Activated CD8-positive, alpha-beta memory T cell treated with anti-CD3 and anti-CD28 coated beads for 1 hour (primary cell): Measurements from ENCODE around the gene UBE2E3.
"Not testable (repeated sequence)": the region's sequence is repeated elsewhere in the genome, so short reads cannot be mapped to it uniquely, and the experiment has no call there.

Experiments used
- DNase-seq, 2 donors: peaks; one replicate each; pipeline ENCODE4 v3.0.0-alpha.2; 2020; ENCODE audit warnings: low read depth in 1 of 2; ENCODE audit errors: extremely low read depth in 1 of 2

UBE2E3 gene

DNA sequence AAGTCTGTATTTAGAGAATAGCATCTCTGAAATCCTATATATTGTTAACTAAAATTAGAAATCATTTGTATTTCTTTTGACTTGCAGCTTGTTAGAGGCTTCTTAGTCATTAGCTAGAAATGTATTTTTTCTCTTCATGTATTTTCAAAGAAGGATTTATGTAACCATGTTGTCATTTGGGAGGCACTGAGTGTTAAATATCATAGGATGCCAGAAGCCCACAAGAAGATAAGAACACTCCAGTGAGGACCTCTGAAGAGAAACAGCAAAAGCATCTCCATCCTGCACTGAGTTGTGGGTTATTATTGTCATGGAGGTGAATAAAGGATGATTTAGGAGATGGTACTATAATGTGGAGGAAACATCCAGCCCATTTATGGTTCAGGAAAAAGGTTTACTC is 93.5 kb downstream of the UBE2E3 start:
- DNase-seq: no peak

DNA sequence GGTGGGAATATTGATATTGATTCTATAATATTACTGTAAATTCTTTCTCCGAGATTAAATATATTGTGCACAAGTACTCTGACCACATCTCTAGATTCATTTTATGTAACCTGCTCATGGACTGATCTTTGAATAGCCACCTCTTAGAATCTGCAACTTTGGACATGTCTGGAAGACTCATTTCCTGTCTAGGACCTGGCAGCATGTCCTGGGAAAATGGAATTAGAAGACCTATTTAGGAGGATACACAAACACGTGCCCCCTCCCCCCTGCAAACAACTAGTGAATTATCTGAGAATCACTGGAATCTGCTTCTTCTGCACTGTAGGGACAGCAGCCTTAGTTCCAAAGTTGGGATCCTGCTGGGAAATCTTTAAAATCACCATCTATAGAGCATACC is 94.1 kb downstream of the UBE2E3 start:
- DNase-seq: no peak

DNA sequence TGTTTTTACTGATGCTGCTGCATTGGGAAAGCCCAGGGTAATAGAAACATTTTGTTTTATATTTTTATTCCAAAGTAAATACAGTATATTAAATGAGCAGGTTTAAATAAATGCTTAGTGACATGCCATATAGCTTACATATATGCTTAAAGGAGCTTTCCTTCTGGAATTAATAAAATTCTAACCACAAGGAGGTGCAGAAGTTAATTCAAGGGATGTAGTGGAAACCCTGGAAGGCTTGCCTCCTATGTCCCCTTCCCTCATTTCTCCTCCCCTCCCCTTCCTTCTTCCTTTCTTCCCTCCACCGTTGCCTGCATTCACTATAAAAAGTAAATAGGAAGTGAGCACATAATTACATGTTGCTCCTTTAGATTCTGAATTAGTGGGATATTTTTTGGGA is 96.3 kb downstream of the UBE2E3 start:
- no peak for DNase-seq

DNA sequence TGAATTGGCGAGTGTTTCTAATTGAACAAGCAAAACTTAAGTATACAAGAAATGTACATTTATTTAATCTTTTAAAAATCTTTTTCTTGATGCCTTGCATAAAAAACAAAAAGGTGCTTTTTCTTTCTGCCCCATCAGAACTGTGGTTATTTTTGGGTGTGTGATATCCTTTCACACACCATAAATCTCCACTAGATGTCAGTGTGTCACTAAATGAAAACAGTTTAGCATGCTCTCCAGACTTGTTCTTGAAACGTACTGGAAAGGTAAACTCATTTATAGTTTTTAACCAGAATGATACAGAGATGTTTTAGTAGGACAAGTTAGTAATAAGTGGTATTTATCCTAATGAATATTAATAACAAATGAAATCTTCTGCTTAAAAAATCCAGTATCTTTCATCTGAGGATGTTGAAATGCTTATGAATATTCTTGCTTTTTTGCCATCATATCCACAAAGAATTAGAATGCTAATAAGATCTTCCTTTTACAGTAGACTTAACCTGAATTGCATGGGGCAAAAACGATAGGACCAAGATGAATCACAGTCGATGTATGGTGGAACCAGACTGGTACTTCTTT is 96.8 kb downstream of the UBE2E3 start:
- DNase-seq: no peak

DNA sequence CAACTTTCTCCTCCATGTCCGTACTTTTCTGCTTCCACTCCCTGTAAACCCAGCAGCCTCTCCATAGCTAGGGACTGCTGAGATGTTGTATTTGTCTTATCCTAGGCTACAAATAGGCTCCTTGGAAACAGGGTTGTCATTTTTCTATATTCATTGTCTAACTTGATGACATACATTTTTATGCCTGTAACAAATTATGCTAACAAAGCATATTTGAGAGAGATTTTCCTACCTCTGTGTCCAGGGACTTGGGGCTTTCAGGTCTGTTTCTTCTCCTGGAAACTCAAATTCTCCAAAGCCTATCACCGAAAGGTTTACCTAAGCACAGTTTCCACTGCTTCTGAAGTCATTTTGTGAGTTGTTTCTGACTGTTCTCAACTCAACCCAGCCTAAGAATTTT is 102.7 kb downstream of the UBE2E3 start:
- no peak for DNase-seq

DNA sequence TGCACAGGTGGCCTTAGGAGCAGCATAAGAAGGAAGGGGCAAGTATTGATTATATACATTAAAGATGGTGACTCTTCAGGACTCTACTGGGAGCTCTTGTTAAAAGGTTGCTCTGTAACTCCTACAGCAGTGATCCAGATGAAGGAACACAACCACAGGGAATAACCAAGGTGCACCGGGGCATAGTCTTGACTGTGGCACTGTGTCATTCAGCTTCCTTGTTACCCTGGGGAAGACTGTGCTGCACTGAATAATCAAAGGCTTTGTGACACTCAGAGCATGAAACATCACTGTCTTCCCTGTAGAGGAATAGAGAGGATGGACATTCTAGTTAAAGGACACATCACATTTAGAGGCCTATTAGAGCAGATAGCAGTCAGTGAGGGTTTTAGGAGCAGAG is 105.3 kb downstream of the UBE2E3 start:
- DNase-seq: no peak

DNA sequence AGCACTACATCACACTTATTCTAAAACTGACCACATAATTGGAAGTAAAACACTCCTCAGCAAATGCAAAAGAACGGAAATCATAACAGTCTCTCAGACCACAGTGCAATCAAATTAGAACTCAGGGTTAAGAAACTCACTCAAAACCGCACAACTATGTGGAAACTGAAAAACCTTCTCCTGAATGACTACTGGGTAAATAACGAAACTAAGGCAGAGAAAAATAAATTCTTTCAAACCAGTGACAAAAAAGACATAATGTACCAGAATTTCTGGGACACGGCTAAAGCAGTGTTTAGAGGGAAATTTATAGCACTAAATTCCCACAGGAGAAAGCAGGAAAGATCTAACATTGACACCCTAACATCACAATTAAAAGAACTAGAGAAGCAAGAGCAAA is 111.5 kb downstream of the UBE2E3 start:
- DNase-seq: not testable (repeated sequence)

DNA sequence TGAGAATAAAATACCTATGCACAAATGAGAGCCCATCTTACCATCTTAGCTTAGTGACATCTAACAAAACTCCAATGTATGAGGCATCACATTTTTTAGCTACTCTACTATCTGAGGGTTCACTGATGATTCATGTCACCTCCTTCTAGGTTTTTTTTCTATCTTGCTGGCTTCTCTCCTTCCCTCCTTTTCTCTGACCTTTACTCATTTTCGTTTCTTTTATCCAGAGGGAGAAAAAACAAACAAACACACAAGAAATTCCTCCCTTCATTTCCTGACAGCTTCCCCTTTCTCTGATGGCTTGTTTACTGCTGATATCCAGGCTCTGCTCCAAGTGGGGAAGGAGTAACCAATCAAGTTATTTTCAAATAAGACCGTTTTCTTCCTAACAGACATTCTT is 115.1 kb downstream of the UBE2E3 start:
- DNase-seq: no peak

DNA sequence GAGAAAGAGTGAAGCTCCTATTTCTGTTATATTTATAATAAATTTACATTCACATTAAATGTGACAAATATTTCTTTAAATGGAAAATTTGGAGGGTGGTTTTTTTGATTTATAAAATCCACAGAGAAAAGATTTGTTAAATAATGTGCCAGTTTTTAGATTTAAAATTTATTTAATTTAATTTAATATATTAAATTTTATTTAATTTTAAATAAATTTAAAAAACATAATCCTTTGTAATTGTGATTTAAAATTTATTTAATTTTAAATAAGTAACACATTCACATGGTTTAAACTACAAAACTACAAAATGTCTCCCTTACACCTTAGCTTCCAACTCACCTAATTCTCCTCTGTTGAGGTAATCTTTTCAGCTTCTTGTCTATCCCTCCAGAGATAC is 123.3 kb downstream of the UBE2E3 start:
- DNase-seq: no peak

DNA sequence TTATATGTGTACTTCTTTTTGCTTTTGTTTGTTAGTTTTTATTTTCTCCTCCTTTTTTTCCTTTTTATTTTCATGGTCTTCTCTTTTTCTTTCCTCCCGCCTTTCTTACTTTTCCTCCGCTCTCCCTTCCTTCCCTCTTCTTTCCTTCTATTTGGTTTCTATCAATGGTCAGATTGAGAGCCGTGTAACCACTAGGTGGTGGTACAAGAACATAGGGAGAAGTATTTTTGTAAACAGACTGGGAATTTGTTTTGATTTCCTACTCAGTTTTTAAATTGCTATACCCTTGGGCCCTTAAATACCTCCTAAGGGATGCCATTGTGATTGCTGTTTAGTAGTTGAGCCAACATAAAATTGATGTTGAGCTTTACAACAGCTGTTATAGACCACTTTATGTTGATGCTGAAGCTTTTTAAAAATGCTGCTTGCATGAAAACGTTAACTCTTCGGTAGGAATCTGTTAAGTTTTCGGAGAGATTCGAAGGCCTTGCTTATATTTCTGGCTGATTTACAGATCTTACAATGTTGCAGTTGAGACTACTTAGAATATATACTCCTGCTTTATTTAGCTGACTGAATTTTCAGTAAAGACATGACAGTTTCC is 124.2 kb downstream of the UBE2E3 start:
- no peak for DNase-seq

DNA sequence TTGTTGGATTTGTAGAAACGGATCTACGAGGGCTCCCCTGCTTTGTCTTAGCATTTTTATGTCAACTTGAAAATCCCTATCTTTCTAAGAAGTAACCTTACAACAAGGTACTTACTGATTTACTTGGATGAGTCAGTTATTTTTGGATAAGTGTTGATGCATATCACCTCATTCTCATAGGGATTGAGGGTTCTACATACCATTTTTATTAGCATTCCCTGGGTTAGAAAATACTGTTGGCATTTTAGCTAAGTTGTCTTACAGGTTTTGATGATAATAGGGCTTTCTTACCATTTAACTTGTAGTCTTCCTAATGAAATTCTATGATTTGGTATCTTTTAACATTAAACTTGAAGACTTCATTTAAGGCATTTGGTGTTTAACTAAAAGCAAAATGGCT is 125.2 kb downstream of the UBE2E3 start:
- DNase-seq: no peak

DNA sequence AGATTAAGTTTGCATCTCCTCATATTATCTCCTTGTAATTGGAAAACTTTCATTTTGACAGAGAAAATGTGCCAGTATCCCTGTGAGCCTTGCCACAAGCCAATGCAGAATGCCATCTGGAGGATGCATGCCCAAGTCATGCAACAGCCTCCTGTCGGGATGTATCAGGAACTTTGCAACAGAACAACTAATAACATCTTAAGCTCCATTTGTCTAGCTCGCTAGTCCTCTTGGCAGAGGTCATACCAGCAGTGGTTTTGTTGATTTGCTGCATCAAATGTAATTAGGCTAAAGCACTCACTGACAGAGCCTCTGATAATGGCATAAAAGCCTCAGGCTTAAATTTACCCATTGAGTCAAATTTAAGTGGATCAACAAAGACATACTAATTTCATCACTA is 125.8 kb downstream of the UBE2E3 start:
- DNase-seq: no peak

DNA sequence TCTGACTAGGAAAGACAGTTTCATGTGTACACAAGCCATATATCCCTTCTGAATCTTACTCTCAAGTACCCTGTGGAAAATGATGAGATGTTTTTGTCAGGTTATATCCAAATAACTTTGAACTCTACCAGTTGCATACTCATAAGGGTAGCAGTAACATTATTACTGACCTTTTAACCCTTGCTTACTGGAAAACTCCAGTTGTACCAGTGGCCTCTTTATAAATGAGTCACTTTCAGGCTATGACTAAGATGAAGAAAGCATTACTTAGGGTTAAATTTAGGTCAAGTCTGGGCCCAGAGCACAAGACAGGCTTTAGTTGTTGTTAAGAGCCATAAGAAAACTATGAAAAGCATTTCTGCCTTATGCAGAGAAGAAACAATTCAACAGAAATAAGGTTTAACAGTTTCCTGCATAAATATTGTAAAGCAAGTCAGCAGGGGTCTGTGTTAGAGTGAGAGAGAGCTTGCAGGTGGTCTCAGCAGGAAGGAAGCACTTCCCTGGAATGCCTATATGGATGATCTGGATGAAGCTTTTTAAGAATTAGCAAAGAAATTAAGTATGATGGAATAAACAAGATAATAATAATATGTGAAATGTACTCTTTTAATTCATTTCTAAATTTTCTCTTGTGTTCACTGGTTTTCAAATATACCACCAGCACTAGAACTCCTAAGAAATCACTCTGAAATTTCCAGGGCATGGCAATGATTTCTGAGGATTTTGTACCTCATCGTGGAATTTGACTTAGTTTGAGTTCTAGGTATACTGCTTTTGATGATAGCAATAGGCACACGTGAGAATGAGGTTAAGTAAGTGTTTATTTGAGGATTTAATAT is 126.6 kb downstream of the UBE2E3 start:
- DNase-seq: no peak

DNA sequence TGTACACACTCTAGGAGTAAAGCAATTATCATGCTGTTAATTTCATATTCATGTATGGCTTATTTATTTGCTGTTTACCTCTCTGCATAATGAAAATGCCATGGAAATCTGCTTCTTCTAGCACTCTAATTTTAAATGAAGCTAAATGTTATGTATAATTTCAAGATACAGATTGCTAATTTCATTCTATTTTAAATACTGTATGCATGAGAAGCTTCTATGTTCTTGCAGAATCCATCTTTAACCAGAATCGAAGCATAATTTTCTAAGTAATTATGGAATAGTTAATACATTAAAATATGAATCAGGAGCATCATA is 127.2 kb downstream of the UBE2E3 start:
- no peak for DNase-seq

DNA sequence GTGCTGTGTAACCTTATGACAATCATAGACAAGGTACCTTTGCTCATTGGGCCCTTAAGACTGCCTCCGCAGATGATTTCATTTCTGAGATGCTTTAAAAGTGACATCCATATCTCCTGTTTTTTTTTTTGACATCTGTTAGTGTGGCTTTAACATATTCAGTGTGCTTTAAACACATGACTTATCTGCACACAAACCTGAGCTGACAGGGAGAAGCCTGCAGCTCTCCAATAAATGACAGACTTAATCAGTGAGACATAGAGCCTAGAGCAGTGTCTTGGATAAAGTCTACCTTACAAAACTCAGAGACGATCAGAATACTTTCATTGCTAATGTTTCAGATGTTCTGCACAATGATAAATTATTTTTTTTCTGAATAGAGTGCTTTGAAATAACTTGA is 130.7 kb downstream of the UBE2E3 start:
- DNase-seq: no peak

DNA sequence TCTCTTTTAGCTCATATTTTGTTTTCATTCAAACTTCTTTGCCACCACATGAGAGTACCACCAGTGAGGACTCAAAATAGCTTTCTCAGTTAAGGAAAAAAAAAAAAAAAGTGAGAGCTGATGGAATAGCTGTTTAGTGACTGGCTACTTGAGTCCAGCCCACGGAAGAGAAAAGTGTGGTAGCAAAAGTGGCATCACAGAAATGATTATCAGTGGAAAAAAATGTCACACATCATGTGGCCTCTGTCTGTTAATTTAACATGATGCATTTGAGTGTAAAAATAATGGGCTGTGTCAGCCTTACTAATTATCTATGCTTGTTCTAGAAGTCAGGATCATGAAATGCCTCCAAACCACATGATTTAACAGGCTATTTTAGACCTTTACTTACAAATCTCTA is 132.5 kb downstream of the UBE2E3 start:
- no peak for DNase-seq
